Activated CD4-positive, alpha-beta T cell treated with anti-CD3 and anti-CD28 coated beads, Interleukin-2, amount 50 U/mL, for 48 hours (primary cell): ENCODE results near the gene CFP.

Experiments used
- DNase-seq, 2 experiments: peaks; one replicate each; pipeline ENCODE4 v3.0.0-alpha.2; 2020

Gene CFP

DNA sequence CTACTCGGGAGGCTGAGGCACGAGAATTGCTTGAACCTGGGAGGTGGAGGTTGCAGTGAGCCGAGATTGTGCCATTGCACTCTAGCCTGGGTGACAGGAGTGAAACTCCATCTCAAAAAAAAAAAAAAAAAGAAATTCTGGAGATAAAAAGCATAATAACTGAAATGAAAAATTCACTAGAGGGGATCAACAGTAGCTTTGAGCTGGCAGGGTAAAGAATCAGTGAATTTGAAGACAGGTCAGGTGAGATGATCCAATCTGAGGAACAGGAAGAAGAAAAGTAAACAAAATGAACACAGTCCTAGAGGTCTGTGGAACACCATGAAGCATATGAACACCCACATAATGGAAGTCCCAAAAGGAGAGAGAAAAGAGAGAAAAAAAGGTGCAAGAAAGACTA, 32.5 kb downstream of the CFP start:
- no peak for DNase-seq

DNA sequence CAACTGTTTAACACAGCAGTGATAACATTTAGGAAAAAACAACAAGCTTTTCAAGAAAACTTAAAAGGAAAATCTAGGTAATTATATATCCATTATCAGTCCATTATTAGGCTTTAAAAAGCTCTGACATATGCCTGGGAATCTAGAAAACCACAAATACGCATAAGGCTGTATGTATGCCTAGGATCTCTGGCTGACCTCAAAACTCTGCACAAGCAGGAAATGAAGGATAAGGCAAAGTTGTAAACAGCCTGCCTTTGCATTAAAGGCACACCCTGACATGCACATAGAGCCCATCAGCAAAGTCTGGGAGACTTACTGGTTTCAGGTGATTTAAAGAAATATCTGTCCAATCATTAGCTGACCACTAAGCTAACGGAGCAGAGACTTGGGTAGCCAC, 33.5 kb downstream of the CFP start:
- no peak for DNase-seq

DNA sequence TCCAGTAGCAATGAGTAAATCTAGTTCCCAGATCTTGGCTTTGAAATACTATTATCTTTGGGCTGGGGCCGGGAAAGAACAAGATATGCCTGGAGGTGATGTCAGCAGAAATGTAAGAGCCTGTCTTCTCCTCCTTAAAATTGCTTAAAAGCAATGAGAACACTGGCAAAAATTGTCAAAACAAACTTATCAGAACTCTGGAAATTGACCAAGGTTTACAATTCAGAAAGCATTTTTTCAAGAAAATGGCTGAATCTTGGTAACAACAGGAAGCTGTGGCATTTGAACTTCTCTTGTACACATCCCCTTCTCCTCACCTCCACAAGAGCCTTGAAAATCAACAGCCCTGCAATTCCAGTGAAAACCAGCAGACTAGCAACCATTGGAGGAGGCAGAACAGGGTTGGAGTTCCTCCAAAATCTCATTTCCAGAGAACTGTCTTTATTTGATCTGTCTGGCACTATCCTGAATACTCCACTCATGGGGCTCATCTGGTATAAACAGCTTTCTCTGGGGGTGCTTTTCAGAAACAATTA, 33.9 kb downstream of the CFP start:
- no peak for DNase-seq

DNA sequence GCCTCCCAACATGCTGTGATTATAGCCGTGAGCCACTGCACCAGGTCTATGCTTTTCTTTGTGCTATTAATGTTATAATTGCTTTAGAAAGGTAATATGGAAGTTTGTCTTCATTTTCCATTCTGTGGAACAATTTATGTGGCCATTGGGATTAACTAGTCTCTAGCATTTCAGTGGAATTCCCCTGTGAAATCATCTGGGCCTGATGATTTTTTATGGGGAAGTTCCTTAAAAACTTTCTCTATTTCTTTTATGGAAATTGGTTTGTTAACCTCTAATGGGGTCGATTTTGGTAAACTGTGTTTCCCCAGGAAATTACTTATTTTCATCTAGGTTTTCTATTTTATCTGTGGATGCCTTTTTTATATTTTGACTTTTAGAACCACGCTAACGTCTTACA, 36.2 kb downstream of the CFP start:
- no peak for DNase-seq

DNA sequence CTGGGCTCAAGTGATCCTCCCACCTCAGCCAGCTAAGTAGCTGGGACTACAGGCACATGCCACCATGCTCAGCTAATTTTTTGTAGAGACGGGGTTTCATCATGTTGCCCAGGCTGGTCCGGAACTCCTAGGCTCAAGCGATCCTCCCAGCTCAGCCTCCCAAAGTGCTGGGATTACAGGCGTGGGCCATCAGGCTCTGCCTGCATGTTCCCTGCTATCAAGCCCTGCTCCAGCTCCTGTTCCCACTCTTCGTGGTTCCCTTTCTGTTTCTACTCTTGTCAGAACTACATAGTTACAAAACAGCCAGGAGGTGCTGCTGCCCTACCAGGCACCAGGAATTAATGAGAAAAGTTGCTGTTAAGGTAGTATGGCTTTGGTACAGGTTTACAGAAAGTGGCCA, 38.7 kb downstream of the CFP start:
- no peak for DNase-seq

DNA sequence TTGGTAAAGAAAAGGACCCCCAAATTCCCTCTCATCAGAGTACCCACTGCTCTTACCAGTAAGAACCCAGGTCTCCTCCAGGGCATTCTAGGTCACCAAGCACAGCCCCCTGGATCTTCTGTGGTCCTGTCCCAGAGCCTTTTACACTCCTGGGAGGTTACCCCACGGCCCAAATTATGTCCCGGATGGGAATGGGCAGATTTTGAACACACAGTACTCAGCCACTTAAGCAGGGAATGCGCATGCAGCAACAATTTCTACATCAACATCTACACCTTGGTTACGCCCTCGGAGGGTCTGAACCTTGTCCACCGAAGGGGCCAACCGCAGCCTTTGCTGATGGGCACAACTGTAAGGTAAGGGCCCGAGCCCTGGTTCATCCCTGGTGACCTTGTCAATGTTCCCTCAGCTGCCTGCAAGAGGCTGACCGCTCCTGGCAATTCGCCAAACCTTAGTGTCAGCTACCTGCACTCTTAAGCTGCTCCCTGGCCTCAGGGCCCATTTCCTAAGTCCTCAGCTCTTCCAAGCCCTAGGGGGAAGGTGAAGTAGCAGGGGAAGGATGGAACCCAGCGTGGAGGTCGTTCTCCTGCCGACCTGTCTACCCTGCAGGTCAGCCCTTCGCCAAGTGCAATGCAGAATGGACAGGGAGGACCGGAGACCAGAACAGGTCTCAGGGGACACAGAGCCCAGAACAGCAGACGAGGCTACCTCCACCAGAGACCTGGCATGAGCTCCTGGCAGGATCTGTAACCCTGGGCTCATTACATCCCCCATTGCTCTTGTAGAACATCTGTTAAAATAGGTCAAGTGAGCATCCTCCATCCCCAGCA, 41.6 kb downstream of the CFP start:
- no peak for DNase-seq

DNA sequence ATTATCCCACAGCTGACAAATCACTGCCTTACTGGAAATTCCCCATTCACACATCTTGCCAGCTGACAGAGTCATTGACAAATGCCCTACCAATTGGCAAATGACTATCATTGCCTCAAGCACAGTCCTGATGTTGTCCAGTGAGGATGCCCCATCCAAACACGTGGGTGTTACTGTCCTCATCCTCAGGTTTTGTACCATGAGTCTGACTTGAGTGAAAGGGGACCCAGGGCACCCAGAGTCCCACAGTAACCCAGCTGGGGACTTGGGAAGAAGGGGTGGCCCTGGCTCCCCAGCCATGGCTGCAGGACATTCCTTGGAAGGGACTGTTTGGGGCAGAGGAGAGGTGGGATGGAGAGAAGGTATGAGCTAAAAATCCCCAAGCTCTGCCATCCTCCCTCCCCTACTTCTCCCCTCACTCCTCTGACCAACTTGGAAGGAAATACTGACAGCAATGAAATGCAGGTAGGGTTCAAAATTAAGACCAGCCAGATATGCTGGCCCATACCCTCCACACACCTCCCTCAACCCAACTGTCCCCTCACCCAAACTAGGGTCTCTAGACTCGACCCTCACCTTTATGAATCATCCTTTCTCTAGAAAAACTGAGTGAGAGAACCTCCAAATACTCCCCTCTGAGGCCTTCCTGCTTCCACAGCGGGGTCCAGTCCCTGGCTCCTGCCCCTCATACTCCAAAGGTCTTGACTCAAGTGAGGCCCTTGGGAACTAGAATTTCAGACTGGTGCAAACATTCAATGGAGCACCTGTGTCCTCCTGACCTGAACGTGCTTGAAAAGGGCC, 42.4 kb downstream of the CFP start:
- DNase-seq = no peak

DNA sequence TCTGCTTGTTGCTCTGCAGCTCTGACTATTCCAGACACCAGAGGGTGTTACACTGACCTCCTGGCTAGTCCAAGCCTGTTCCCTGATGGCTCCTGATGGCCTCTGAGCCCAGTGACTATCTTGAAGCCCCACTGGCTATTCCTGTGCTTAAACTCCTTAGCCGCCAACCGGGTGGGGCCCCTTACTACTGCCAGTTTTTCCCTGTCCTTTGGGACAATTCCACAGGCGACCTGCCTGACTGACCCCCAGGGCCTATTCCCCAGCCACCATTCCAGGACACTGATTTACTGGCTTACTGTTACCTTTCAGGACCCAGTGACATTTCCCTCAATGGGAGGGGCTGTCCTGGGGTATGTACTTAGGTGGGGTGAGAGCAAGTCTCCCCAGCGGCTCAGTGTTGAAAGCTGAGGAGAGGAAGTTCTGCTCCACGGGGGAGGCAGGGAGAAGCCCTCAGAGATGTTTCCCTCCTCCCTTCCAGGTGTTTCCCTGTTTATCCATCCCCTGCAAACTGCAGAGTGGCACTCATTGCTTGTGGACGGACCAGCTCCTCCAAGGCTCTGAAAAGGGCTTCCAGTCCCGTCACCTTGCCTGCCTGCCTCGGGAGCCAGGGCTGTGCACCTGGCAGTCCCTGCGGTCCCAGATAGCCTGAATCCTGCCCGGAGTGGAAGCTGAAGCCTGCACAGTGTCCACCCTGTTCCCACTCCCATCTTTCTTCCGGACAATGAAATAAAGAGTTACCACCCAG, 43.5 kb downstream of the CFP start:
- no peak for DNase-seq

DNA sequence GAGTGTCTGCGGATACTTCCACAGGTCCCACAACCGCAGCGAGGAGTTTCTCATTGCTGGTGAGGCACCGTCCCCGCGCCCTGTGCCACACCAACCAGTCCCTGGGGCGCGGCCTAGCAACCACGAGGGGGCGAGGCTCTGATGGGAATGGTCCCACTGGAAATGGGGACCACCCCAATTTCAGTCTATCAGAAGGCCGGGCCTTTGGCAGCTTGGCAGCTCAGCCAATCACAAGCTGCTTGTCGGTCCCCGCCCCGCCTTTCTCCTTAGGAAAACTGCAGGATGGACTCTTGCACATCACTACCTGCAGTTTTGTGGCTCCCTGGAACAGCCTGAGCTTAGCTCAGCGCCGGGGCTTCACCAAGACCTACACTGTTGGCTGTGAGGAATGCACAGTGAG, 44.5 kb downstream of the CFP start:
- DNase-seq = no peak

DNA sequence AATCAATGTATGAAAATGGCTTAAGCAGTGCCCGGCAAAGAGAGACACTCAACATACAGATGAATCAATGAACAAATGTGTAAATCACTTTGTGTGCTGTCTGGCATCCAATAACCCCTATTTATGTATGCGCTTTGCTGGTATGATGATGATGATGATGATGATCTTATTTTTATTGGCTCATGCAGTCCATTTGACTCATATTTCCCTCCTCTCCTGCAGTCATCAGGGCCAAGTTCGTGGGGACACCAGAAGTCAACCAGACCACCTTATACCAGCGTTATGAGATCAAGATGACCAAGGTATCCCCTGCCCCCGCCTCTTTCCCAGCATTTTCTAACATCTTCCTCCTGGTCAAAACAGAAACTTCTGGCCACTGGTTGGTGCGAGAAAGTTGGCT, 45.0 kb downstream of the CFP start:
- DNase-seq = no peak

DNA sequence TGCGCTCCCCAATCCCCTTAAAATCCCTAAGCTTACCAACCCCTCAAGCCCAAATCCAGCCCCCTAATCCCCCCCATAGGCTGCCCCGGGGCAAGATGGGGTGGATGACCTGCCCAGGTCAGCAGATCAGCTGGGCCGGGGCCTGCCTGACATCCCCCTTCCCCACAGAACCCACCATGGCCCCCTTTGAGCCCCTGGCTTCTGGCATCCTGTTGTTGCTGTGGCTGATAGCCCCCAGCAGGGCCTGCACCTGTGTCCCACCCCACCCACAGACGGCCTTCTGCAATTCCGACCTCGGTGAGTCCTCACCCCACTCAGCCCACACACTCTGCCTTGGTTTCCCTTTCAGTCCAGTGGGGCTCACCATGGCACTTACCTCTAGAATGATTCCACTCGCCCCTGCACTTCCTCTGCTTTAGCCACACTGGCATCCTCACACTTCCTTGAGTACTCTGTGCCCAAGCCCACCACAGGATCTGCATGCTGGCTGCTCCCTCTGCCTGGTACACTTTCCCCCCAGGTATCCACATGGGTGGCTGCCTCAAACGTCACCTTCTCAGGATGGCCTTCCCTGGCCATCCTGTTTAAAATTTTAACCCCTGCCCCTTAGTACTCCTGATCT, 46.4 kb downstream of the CFP start:
- DNase-seq = no peak

DNA sequence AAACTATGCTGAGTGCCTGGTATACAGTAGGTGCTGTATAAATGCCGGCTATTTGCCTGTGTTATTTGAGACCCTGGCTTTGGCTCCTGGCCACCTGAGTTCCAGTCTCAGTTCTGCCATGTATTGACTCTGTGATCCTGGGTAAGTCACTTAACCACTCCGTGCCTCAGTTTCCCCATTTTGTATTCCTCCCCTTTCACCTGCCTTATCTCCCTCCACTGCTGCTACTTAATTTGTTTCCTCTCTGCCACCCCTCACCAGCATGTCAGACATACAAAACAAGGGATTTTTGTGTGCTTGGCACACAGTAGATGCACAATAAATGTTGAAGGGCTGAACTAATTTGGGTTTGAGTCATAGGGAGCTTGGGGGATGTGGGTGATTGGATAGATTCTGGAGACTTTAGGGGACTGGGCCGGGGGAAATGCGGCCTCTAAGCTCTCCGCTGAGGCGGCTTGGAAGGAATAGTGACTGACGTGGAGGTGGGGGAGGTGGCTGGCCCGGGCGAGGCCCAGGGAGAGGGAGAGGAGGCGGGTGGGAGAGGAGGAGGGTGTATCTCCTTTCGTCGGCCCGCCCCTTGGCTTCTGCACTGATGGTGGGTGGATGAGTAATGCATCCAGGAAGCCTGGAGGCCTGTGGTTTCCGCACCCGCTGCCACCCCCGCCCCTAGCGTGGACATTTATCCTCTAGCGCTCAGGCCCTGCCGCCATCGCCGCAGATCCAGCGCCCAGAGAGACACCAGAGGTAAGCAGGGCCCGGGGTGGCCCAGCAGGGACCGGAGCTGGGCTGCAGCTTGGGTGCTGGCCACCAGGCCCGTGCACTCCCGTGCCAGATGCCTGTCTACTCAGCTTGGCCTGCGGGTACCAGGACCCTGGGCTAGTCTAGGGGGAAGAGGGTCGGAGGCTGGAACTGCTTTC, 47.7 kb downstream of the CFP start, which contains the start of gene TIMP1:
TSS of gene TIMP1 (plus strand) at position 706 of the 917 bp plus-strand sequence. CDS start 980 bp downstream, outside the sequence.
- DNase-seq = peak; percentile 84 to 87

DNA sequence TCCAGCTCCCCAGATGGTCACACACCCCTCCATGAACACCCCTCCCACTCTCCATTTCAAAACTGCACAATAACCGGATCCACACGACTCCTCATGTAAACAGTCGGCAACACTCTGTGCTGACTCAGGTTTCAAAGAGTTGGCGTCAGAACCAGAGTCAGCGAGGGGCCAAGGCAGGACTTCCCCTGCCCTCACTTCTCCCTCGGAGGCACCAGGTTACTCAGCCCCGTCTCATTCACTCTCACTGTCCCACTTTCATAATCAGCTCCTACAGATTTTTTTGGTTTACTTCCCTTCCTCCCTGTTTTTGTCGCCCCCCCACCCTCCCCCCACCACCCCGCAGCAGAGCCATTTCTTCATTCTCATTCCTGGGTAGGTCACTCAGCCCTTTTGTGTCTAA, 50.2 kb downstream of the CFP start:
- DNase-seq = peak; percentile 51 to 64

DNA sequence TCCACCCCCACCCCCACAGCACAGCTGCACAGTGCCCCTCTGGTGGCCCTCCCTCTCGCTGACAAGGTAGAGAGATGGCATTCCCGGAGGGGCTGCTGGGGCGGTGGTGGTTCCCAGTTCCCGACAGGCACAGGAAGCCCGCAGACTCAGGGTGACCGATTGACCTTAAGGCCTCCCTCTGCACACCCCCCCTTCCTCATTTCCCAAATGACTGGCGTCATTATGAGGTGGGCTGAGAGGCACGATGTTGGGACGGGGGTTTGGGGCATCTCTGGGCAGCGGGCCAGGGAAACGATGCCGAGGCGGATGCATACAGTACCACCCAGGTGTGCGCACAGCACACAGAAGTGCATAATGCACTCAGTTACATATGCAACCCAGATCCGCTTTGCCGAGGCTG, 51.0 kb downstream of the CFP start:
- DNase-seq = no peak

DNA sequence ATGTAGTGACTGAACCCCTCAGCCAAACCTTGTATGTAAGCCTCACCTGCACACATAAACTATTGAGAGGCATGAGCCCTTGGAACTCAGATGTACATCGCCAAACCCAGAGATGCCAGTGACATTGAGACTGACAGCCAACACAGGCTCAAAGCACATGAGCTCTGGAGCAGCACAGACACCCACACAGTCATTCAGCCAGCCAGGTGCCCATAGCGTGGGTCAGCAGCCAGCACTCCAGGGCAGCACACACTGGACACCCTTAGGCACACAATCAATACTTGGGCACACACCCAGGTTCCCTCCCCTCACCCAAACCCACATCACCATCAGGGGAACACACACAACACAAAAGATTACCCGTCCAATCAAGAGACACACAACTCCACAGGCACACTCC, 51.8 kb downstream of the CFP start:
- DNase-seq = no peak

DNA sequence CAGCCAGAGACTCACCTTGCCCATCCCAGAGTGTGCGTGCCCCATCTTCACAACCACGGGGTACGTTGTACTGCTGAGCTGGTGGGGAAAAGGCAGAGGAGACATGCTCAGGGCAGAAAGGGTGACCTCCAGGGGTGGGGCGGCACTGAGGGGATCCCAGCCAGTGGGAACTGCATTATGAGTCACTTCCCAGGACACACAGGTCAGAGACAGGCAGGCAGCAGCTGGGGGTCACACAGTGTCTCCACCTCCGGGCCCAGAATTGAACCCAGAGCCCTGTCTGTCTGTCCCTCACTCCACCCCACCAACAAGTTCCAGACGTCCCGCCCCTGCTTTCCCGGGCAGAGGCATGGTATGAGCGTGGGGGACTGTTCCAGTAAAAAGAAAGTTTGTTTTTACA, 52.3 kb downstream of the CFP start:
- DNase-seq = no peak

DNA sequence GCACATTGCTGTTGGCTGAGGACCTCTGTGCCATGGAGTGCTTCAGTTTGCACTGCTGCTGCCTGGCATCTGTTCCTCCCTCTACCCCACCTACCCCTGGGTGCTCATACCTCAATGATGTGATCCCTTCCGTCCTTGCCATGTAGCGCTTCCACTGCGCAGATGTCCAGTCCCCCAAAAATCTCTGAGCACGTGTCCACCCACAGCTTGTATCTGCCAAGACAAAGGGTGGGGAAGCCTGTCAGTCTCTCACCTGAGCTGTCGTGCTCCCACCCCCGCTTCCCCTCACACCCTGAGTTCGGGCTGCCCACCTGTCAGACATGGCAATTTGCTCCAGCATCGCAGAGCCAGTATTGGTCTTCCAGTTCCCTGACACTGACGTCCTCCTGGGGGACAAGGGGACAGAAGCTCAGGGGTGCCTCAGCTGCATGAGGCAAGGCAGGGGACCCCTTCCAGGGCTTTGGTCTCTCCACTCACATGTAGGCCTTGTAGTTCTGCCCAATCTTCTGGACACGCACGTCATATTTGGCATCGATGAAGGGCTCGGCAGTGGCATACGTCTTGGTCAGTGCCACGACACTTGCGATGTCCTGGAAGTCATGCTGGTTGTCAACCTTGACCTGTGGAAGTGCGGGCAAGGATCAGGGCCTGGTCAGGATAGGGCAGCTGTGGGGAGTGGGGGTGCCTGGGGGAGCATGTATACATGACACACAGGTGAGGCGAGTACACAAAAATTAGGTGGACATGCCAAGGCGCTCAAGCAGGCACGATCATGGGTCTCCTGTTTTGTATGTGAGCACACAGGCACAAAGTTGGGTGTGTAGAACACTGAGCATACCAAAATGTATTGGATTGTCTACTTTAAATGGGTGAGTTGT, 53.5 kb downstream of the CFP start:
- DNase-seq = no peak

DNA sequence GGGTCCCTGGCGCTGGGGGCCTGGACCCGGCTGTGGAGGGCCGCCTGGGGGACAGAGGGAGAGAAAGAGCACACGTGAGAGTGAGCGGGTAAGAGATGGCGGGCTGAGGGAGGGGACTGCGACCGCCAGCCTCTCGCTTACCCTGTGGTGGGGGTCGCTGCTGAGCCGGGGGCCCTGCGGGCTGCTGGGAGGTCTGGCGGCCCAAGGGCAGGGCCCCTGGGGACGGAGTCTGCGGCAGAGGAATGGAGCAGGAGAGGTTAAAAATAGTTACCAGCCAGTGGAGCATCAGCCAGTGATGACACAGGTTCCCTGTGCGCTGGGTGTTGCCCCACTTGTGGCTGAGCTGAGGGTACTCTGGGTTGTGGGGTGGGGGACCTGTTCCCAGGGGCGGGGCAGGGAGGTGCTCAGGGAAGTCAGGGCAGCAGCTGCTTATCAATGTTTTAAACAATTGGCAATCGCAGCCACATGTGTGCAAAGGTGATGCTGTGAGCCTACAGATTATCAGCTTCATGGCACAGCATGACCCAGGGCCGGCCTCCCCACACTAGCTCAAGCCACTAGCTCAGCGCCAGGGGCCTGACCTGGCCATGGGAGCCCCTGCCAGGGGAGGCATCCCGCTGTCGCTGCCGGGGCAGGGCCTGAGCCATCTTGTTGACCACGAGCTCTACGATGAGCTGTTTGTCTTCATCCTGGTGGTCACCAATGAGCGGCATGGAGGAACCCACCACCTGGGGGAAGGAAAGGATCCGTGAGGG, 55.0 kb downstream of the CFP start:
- DNase-seq = no peak

DNA sequence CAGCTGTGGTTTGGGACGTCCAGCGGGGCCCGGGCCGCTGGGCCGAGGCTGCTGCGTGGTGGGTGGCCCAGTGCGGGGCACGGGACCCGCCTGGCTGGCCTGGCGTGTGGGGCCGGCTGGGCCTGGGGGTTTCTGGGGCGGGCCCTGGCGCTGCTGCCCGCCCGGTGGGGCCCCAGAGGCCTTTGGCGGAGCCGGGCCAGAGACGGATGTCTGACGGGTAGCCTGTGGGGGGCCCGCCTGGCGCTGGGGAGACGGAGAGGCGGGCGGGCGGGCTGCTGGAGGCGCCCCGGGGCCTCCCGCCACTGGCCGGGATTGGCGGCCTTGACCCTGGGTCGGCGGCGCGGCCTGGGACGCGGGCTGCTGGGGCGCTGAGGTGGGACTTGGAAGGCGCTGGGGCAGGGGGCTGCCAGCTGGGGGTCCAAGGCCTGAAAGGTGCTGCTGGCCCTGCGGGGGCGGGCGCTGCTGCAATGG, 55.6 kb downstream of the CFP start:
- no peak for DNase-seq
